ENCODE results near the gene CCDC74A.
A peak's percentile ranks its signal among the peaks of the same experiment; 100 is the strongest.
"Not testable (repeated sequence)": the region's sequence is repeated elsewhere in the genome, so short reads cannot be mapped to it uniquely, and the experiment has no call there.

CCDC74A gene

DNA sequence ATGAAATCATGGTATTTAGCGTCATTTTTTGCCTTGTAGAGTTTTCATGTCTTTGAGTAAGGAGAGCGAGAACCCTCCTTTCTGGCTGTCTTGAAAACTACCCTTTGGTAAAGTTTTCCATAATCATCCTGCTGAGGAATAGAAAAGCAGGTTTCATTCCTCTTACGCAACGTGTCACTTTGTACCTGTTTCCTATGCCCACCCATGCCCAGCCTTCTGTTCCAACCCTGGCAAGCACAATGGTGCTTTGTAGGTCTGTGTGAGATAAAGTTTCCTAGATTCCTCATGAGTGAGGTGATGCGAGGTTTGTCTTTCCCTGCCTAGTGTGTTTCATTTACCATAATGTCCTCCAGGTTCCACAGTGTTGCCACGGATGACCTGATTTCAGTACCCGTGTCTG lies 29.3 kb downstream of the CCDC74A start:
- DNase-seq, result no peak

- DNase-seq, result no peak
These were observed 30.1 kb downstream of the CCDC74A start for GRCh38 chr2:131557558-131558321.

- no peak for DNase-seq
These were observed 38.7 kb downstream of the CCDC74A start for GRCh38 chr2:131566371-131566770.

DNA sequence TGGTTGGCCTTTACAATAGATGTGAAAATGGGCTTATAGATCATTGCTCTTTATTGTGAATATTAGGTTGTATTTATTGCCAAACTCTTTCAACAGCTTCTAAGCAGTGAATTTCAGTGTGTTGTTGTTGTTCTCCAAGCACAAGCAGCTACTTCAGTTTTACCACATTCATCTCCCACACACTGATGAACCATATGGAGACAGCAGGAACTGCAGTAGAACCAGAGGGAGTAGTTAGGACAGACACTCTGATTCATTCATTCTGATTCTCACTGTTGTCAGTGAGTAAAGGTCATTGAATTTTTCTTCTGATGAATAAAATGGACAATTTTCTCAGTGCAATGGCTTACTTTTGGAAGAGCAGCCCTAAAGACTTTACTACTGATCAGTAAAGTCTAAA lies 40.2 kb downstream of the CCDC74A start:
- peak in 2 of 58 donors; percentile 17 for DNase-seq

GRCh38 chr2:131568401-131568800 lies 40.7 kb downstream of the CCDC74A start:
- DNase-seq, result not testable (repeated sequence)

GRCh38 chr2:131572175-131572574 lies 44.5 kb downstream of the CCDC74A start:
- DNase-seq, result no peak

- no peak for DNase-seq
These were observed 50.1 kb downstream of the CCDC74A start for GRCh38 chr2:131577812-131578211.

DNA sequence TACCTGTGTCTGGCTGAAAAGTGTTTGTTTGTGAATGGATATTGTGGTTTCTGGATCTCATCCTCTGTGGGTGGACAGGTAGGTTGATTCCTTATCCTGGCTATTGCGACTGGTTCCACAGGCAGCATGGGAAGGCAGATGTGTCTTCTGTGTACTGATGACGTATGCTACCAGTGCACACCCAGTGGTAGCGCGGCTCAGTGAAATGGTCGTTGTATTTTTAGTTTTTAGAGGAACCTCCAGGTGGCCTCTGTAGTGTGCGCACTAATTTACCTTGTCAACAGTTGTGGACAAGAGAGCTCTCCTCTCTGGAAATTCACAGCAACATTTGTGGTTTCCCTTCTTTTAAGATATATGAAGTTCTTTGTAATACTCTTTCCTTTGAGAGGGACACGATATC lies 52.5 kb downstream of the CCDC74A start:
- DNase-seq, result no peak

Data from anterior cingulate cortex (tissue), 58 donors.